Measurements from ENCODE around the gene P2RX1.

Gene P2RX1

DNA sequence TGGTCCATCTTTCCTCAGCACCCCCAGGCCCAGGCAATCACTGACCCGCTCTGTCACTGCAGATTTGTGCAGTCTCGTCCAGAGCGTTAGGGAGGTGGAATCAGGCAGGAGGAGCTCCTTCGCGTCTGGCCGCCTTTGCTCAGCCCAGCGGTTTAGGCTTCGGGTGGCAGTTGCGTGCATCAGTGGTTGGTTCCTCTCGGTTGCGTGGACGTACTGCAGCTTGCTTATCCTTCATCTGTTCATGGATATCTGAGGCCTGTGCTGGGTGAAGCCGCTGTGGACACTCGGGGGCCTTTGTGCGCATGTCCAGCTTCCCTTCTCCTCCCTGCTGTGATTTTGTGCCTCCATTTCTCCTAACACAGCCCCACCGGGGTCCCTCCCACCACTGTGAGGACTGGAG lies 4.7 kb upstream of the P2RX1 start:
- no peak for DNase-seq (ENCODE audit: low read depth)
- peaks cover 23% of the 10 kb centered on the region for H3K27me3 ChIP-seq (replicated peaks; ENCODE audit: control insufficient read depth, insufficient read depth, low read length)
- H3K9ac ChIP-seq (ENCODE audit: low read length) = no peak overlapping the region
- H3K4me3 ChIP-seq (ENCODE audit: low read length) = no peak overlapping the region
- peaks cover 5% of the 10 kb centered on the region for H3K4me1 ChIP-seq (ENCODE audit: control insufficient read depth, insufficient read depth, low read length)
- H3K36me3 ChIP-seq (ENCODE audit: control insufficient read depth, insufficient read depth, low read length, severe bottlenecking) = no peaks in the 10 kb centered on the region
- H3K9me3 ChIP-seq (ENCODE audit: control insufficient read depth, low read length) = no peaks in the 10 kb centered on the region

- no peaks in the 10 kb centered on the region for H3K4me1 ChIP-seq (ENCODE audit: control insufficient read depth, insufficient read depth, low read length)
Observed at GRCh38 chr17:3919123-3919624, 2.9 kb upstream of the P2RX1 start.

GRCh38 chr17:3918372-3919122 lies 2.3 kb upstream of the P2RX1 start:
- no peak overlapping the region for H3K9ac ChIP-seq (ENCODE audit: low read length)
- DNase-seq (ENCODE audit: low read depth) = no peak
- no peak overlapping the region for H3K4me3 ChIP-seq (ENCODE audit: low read length)
- no peaks in the 10 kb centered on the region for H3K36me3 ChIP-seq (ENCODE audit: control insufficient read depth, insufficient read depth, low read length, severe bottlenecking)
- H3K9me3 ChIP-seq (ENCODE audit: control insufficient read depth, low read length) = no peaks in the 10 kb centered on the region
- peaks cover 16% of the 10 kb centered on the region for H3K27me3 ChIP-seq (replicated peaks; ENCODE audit: control insufficient read depth, insufficient read depth, low read length)
- no peaks in the 10 kb centered on the region for H3K4me1 ChIP-seq (ENCODE audit: control insufficient read depth, insufficient read depth, low read length)

More at GRCh38 chr17:3919123-3919624, 2.9 kb upstream of the P2RX1 start:
- Histone ChIP-seq H3K4me3 (ENCODE audit: low read length) (no peak overlapping the region), H3K9ac (ENCODE audit: low read length) (no peak overlapping the region), H3K36me3 (ENCODE audit: control insufficient read depth, insufficient read depth, low read length, severe bottlenecking) (no peaks in the 10 kb centered on the region), H3K27me3 (replicated peaks; ENCODE audit: control insufficient read depth, insufficient read depth, low read length) (peaks cover 20% of the 10 kb centered on the region), H3K9me3 (ENCODE audit: control insufficient read depth, low read length) (no peaks in the 10 kb centered on the region)
- DNase-seq (ENCODE audit: low read depth) = no peak

DNA sequence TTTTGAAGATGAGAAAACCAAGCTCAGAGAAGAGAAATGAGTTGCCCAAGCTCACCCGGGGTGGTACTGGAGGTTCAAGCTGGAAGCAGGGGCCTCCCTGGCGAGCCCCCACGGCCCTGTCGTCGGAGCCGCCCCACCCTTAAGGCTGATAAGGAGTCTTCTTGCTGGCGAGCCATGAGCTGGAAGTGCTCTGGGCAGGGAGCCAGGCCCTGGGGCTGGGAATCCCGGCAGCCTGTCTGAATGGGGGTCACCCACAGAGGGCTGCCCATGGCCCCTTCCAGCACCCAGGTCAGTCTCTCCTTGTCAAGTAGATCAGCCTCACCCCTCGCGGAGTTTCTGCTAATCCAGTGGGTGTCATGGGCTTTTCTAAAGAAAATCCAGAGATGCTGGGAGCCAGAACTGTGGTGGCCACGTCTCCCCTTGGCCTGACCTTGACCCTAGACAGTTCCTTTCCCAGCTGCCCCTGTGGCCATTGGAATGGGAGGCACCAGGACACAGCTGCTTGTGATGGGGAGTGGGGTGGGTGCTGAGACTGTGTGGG lies 1.2 kb upstream of the P2RX1 start:
- no peak for DNase-seq (ENCODE audit: low read depth)
- H3K9ac ChIP-seq (ENCODE audit: low read length) = no peak overlapping the region
- H3K27me3 ChIP-seq (replicated peaks; ENCODE audit: control insufficient read depth, insufficient read depth, low read length) = peaks cover 6% of the 10 kb centered on the region
- H3K9me3 ChIP-seq (ENCODE audit: control insufficient read depth, low read length) = no peaks in the 10 kb centered on the region
- H3K36me3 ChIP-seq (ENCODE audit: control insufficient read depth, insufficient read depth, low read length, severe bottlenecking) = no peaks in the 10 kb centered on the region
- H3K4me3 ChIP-seq (ENCODE audit: low read length) = no peak overlapping the region
- no peaks in the 10 kb centered on the region for H3K4me1 ChIP-seq (ENCODE audit: control insufficient read depth, insufficient read depth, low read length)

- Histone ChIP-seq H3K27me3 (replicated peaks; ENCODE audit: control insufficient read depth, insufficient read depth, low read length) (peaks cover 8% of the 10 kb centered on the region), H3K9ac (ENCODE audit: low read length) (no peak overlapping the region), H3K36me3 (ENCODE audit: control insufficient read depth, insufficient read depth, low read length, severe bottlenecking) (no peaks in the 10 kb centered on the region), H3K4me3 (ENCODE audit: low read length) (no peak overlapping the region), H3K9me3 (ENCODE audit: control insufficient read depth, low read length) (no peaks in the 10 kb centered on the region), H3K4me1 (ENCODE audit: control insufficient read depth, insufficient read depth, low read length) (no peaks in the 10 kb centered on the region)
- no peak for DNase-seq (ENCODE audit: low read depth)
Observed at GRCh38 chr17:3916825-3917224, 560 bp upstream of the P2RX1 start.

- H3K9me3 ChIP-seq (ENCODE audit: control insufficient read depth, low read length) = no peaks in the 10 kb centered on the region
- DNase-seq (ENCODE audit: low read depth) = no peak
- no peak overlapping the region for H3K9ac ChIP-seq (ENCODE audit: low read length)
- H3K36me3 ChIP-seq (ENCODE audit: control insufficient read depth, insufficient read depth, low read length, severe bottlenecking) = no peaks in the 10 kb centered on the region
- H3K4me1 ChIP-seq (ENCODE audit: control insufficient read depth, insufficient read depth, low read length) = no peaks in the 10 kb centered on the region
- H3K27me3 ChIP-seq (replicated peaks; ENCODE audit: control insufficient read depth, insufficient read depth, low read length) = peaks cover 9% of the 10 kb centered on the region
- H3K4me3 ChIP-seq (ENCODE audit: low read length) = no peak overlapping the region
Observed at GRCh38 chr17:3915581-3915994, 677 bp downstream of the P2RX1 start.

DNA sequence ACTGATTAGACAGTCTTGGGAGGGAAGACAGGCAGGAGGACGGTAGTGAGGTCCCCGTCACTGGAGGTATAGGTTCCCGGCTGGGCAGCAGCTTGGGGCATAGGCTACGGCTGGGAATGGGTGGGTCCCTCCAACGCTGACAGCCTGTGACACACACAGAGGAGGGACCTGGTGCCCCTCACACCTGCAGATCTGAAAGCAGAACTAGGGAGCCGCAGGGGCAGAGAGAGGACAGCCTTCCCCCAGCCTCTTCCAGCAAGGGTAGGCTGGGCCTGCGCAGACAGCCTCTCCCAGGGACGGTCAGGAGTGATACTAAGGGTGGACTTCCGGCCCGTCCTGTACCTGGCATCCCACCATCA lies 2.0 kb downstream of the P2RX1 start:
- Histone ChIP-seq H3K4me1 (ENCODE audit: control insufficient read depth, insufficient read depth, low read length) (no peaks in the 10 kb centered on the region), H3K4me3 (ENCODE audit: low read length) (no peak overlapping the region), H3K9me3 (ENCODE audit: control insufficient read depth, low read length) (no peaks in the 10 kb centered on the region), H3K27me3 (replicated peaks; ENCODE audit: control insufficient read depth, insufficient read depth, low read length) (peaks cover 9% of the 10 kb centered on the region), H3K36me3 (ENCODE audit: control insufficient read depth, insufficient read depth, low read length, severe bottlenecking) (no peaks in the 10 kb centered on the region), H3K9ac (ENCODE audit: low read length) (no peak overlapping the region)
- DNase-seq (ENCODE audit: low read depth) = no peak

- Histone ChIP-seq H3K9ac (ENCODE audit: low read length) (no peak overlapping the region), H3K4me1 (ENCODE audit: control insufficient read depth, insufficient read depth, low read length) (no peaks in the 10 kb centered on the region), H3K36me3 (ENCODE audit: control insufficient read depth, insufficient read depth, low read length, severe bottlenecking) (no peaks in the 10 kb centered on the region), H3K9me3 (ENCODE audit: control insufficient read depth, low read length) (no peaks in the 10 kb centered on the region), H3K4me3 (ENCODE audit: low read length) (no peak overlapping the region), H3K27me3 (replicated peaks; ENCODE audit: control insufficient read depth, insufficient read depth, low read length) (peaks cover 9% of the 10 kb centered on the region)
- peak; percentile 85 for DNase-seq (ENCODE audit: low read depth)
Observed at GRCh38 chr17:3913531-3914311, 2.5 kb downstream of the P2RX1 start.

DNA sequence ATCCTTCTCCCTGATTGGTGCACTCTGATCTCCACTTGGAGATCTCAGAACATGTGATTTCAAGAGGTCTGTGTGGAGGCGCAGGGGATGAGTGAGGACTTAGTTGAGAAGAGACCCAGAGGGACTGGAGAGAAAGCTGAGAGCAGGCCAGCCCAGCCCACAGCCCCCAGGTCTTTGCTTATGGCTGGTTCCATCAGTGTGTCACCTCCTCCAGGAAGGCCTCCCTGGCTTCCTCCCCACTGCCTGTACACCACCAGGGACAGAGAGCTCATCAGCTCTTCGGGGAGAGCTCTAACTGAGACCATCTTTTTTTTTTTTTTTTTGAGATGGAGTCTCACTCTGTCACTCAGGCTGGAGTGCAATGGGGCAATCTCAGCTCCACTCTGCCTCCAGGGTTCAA lies 3.4 kb downstream of the P2RX1 start:
- H3K36me3 ChIP-seq (ENCODE audit: control insufficient read depth, insufficient read depth, low read length, severe bottlenecking) = no peaks in the 10 kb centered on the region
- H3K9ac ChIP-seq (ENCODE audit: low read length) = no peak overlapping the region
- H3K9me3 ChIP-seq (ENCODE audit: control insufficient read depth, low read length) = no peaks in the 10 kb centered on the region
- H3K4me1 ChIP-seq (ENCODE audit: control insufficient read depth, insufficient read depth, low read length) = no peaks in the 10 kb centered on the region
- no peak overlapping the region for H3K4me3 ChIP-seq (ENCODE audit: low read length)
- H3K27me3 ChIP-seq (replicated peaks; ENCODE audit: control insufficient read depth, insufficient read depth, low read length) = peaks cover 9% of the 10 kb centered on the region
- DNase-seq (ENCODE audit: low read depth) = no peak

DNA sequence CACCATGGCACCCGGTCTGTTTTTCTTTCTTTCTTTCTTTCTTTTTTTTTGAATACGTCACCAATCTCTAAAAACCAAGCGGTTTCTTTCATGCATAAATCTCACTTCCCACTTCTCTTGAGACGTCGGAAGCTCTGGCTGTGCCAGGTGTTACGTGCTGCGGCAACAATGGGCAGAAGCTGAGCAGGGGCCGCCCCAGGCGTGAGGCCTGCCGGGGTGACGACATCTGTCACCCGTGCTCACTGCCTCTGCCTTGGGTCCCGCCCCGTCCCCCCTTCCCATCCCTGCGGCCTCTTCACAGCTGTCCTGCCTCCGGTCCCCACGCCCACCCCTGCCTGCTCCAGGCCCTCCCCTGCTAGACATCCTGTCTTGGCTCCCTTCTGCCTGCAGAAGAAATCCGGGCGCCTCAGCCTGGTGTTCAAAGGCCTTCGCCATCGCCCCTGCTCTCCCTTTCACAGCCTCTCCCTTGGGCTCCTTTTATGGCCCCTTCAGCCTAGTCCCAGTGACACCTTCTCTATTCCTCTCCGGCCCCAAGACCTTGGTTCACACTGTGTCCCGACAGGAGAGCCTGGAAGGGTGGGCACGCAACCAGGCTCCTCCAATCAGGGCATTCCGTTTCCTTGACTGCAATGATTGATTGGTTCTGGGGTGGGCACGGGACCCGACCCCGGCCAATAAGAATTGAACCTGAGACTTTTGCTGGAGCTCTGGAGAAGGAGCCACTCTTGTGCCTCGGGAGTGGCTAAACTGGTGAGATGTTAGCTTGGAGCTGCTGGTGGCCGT lies 4.8 kb downstream of the P2RX1 start:
- DNase-seq (ENCODE audit: low read depth) = no peak
- H3K36me3 ChIP-seq (ENCODE audit: control insufficient read depth, insufficient read depth, low read length, severe bottlenecking) = no peaks in the 10 kb centered on the region
- no peaks in the 10 kb centered on the region for H3K4me1 ChIP-seq (ENCODE audit: control insufficient read depth, insufficient read depth, low read length)
- H3K27me3 ChIP-seq (replicated peaks; ENCODE audit: control insufficient read depth, insufficient read depth, low read length) = peaks cover 12% of the 10 kb centered on the region
- H3K9me3 ChIP-seq (ENCODE audit: control insufficient read depth, low read length) = no peaks in the 10 kb centered on the region
- H3K4me3 ChIP-seq (ENCODE audit: low read length) = no peak overlapping the region
- no peak overlapping the region for H3K9ac ChIP-seq (ENCODE audit: low read length)
